GM23338 (cell line): ENCODE data around the gene LHB. TPM values are rescaled to one million over a fixed set of nuclear protein-coding genes. Genes with fewer than 3 reads are reported as not detected.
A peak's percentile ranks its signal among the peaks of the same experiment; 100 is the strongest.

Experiments
- ATAC-seq: fragments of 200-7000 bp; cut with Tn5 transposase; 3 replicates; pipeline ENCODE4 v1.9.1; 2020
- DNase-seq: peaks from one replicate; pipeline ENCODE4 v3.0.0-alpha.2; 2015; ENCODE audit warnings: low spot score
- H2AFZ ChIP-seq: fragments of 200-600 bp; sonication (generic); 2 replicates; pipeline ENCODE4 v1.8.0; 2016; ENCODE audit warnings: antibody characterized with exemption, mild to moderate bottlenecking, moderate library complexity
- H3F3A ChIP-seq: fragments of 200-600 bp; sonication (generic); replicated peaks from 2 replicates; pipeline ENCODE4 v1.8.0; 2017; ENCODE audit warnings: antibody characterized with exemption, mixed run types, low read depth
- H3K27ac ChIP-seq: fragments of 200-600 bp; sonication (generic); 2 replicates; pipeline ENCODE4 v1.6.1; 2016; ENCODE audit warnings: low read depth
- H3K27me3 ChIP-seq: fragments of 200-600 bp; sonication (generic); 2 replicates; pipeline ENCODE4 v1.8.0; 2016; ENCODE audit warnings: mild to moderate bottlenecking, mixed run types, moderate library complexity; ENCODE audit not compliant: insufficient read depth
- H3K36me3 ChIP-seq: fragments of 200-600 bp; sonication (generic); 2 replicates; pipeline ENCODE4 v1.8.0; 2016; ENCODE audit warnings: mild to moderate bottlenecking; ENCODE audit not compliant: insufficient read depth
- H3K4me1 ChIP-seq: fragments of 200-600 bp; sonication (generic); 2 replicates; pipeline ENCODE4 v1.8.0; 2016; ENCODE audit warnings: mild to moderate bottlenecking, moderate library complexity; ENCODE audit not compliant: insufficient read depth
- H3K4me2 ChIP-seq: fragments of 200-600 bp; sonication (generic); 2 replicates; pipeline ENCODE4 v1.7.1; 2017; ENCODE audit warnings: mixed run types
- H3K4me3 ChIP-seq: fragments of 200-600 bp; sonication (generic); 2 replicates; pipeline ENCODE4 v1.6.1; 2016; ENCODE audit warnings: mixed run types
- H3K79me2 ChIP-seq: fragments of 200-600 bp; sonication (generic); replicated peaks from 2 replicates; pipeline ENCODE4 v1.8.0; 2017; ENCODE audit warnings: mild to moderate bottlenecking; ENCODE audit not compliant: insufficient read depth
- H3K9me2 ChIP-seq: fragments of 200-600 bp; sonication (generic); 2 replicates; pipeline ENCODE4 v1.8.0; 2017; ENCODE audit not compliant: insufficient read depth
- H4K20me1 ChIP-seq: fragments of 200-600 bp; sonication (generic); replicated peaks from 2 replicates; pipeline ENCODE4 v1.8.0; 2017; ENCODE audit warnings: mild to moderate bottlenecking; ENCODE audit not compliant: insufficient read depth
- H3K27ac Mint-ChIP-seq: 2 replicates; pipeline ENCODE4 v1.8.0; 2020; ENCODE audit warnings: inconsistent platforms, mild to moderate bottlenecking, moderate library complexity, mixed read lengths
- H3K27me3 Mint-ChIP-seq: 3 replicates; pipeline ENCODE4 v1.8.0; 2022; ENCODE audit warnings: low read depth, mild to moderate bottlenecking, moderate library complexity, mixed read lengths, inconsistent platforms; ENCODE audit not compliant: insufficient read depth, poor library complexity
- H3K36me3 Mint-ChIP-seq: 3 replicates; pipeline ENCODE4 v1.8.0; 2021; ENCODE audit warnings: low read depth, mild to moderate bottlenecking, inconsistent platforms, moderate library complexity, mixed read lengths
- H3K4me1 Mint-ChIP-seq: 3 replicates; pipeline ENCODE4 v1.8.0; 2020; ENCODE audit warnings: mild to moderate bottlenecking, inconsistent platforms, mixed read lengths
- H3K4me3 Mint-ChIP-seq: 3 replicates; pipeline ENCODE4 v1.8.0; 2021; ENCODE audit warnings: moderate library complexity, mild to moderate bottlenecking, inconsistent platforms, mixed read lengths
- H3K9me3 Mint-ChIP-seq: 3 replicates; pipeline ENCODE4 v1.8.0; 2020; ENCODE audit warnings: moderate library complexity, mild to moderate bottlenecking, inconsistent platforms, mixed read lengths
- CREB1 ChIP-seq: fragments of 250-450 bp; sonication (Bioruptor Pico); IDR thresholded peaks from 2 replicates; pipeline ENCODE4 v1.5.0; 2020; ENCODE audit warnings: low read depth, mild to moderate bottlenecking, moderate library complexity
- CTCF ChIP-seq, 2 experiments: fragments of 200-600 bp in 1 of 2; sonication (generic) in 1 of 2; conservative IDR thresholded peaks; 2 replicates each; pipeline versions ENCODE4 v1.5.1 to v1.6.1; 2016 to 2017; ENCODE audit warnings: antibody characterized with exemption in 2 of 2, low read depth in 2 of 2, mild to moderate bottlenecking in 2 of 2, moderate library complexity in 1 of 2
- ETS1 ChIP-seq: IDR thresholded peaks from 2 replicates; pipeline ENCODE4 v1.6.1; 2016; ENCODE audit warnings: antibody characterized with exemption
- EZH2 ChIP-seq: fragments of 200-600 bp; sonication (generic); IDR thresholded peaks from one replicate; pipeline ENCODE4 v1.8.0; 2017; ENCODE audit warnings: antibody characterized with exemption, mild to moderate bottlenecking, low read depth; ENCODE audit not compliant: unreplicated experiment
- EZH2phosphoT487 ChIP-seq: fragments of 200-600 bp; sonication (generic); IDR thresholded peaks from one replicate; pipeline ENCODE4 v1.8.1; 2018; ENCODE audit warnings: antibody characterized with exemption; ENCODE audit not compliant: unreplicated experiment
- JUNB ChIP-seq: IDR thresholded peaks from one replicate; pipeline ENCODE4 v1.6.1; 2016; ENCODE audit warnings: antibody characterized with exemption; ENCODE audit not compliant: unreplicated experiment
- NANOG ChIP-seq: IDR thresholded peaks from 2 replicates; pipeline ENCODE4 v1.6.1; 2016; ENCODE audit warnings: antibody characterized with exemption, borderline replicate concordance
- POLR2AphosphoS5 ChIP-seq: IDR thresholded peaks from 2 replicates; pipeline ENCODE4 v1.6.1; 2016; ENCODE audit warnings: antibody characterized with exemption, low read depth
- REST ChIP-seq: IDR thresholded peaks from one replicate; pipeline ENCODE4 v1.6.1; 2018; ENCODE audit warnings: antibody characterized with exemption; ENCODE audit not compliant: unreplicated experiment
- STAT1 ChIP-seq: IDR thresholded peaks from one replicate; pipeline ENCODE4 v1.6.1; 2016; ENCODE audit warnings: antibody characterized with exemption; ENCODE audit not compliant: unreplicated experiment
- ZNF114 ChIP-seq: fragments of 250-450 bp; sonication (Bioruptor Pico); IDR thresholded peaks from 2 replicates; pipeline ENCODE4 v1.5.0; 2020; ENCODE audit warnings: mild to moderate bottlenecking, moderate library complexity
- ZNF331 ChIP-seq: fragments of 250-450 bp; sonication (Bioruptor Pico); IDR thresholded peaks from 2 replicates; pipeline ENCODE4 v1.5.0; 2020; ENCODE audit warnings: low read depth, mild to moderate bottlenecking, moderate library complexity
- ZNF462 ChIP-seq: fragments of 250-450 bp; sonication (Bioruptor Pico); IDR thresholded peaks from 2 replicates; pipeline ENCODE4 v1.5.0; 2020; ENCODE audit warnings: mild to moderate bottlenecking, moderate library complexity
- polyA plus RNA-seq: library from polyadenylated mRNA; unstranded; fragments of >200 nt; fragmentation: Nextera tagmentation; extraction: Ambion mirVana; gene quantifications from 2 replicates; pipeline ENCODE4 v1.2.1, GENCODE V29; 2016
- total RNA-seq: library from RNA; depleted of rRNA; stranded (reverse); fragments of >200 nt; shearing (Covaris generic); gene quantifications from 2 replicates; pipeline ENCODE4 v1.2.3, GENCODE V29; 2014

The LHB gene
- total and polyA plus RNA-seq, 2 experiments from 2014 or later: 0.76 TPM; not detected in 1

GRCh38 chr19:48968813-48969218 lies 48.1 kb downstream of the LHB start:
- no peaks in the 10 kb centered on the region for H3K9me2 ChIP-seq
- no peak overlapping the region for H3K4me2 ChIP-seq
- no peak for ATAC-seq
- TF ChIP-seq NANOG (no peak), CREB1 (CRISPR knock-in tag) (no peak), ETS1 (no peak), ZNF462 (CRISPR knock-in tag) (no peak), ZNF331 (no peak), CTCF (conservative IDR thresholded peaks at IDR 0.05; ENCODE audit: low read depth in 2 of 2) (no peak), REST (no peak), JUNB (no peak), EZH2 (no peak), POLR2AphosphoS5 (no peak), STAT1 (no peak), EZH2phosphoT487 (no peak), ZNF114 (CRISPR knock-in tag) (no peak)
- peaks cover 24% of the 10 kb centered on the region for H3K79me2 ChIP-seq
- H3K9me3 Mint-ChIP-seq: peaks cover 13% of the 10 kb centered on the region
- peaks cover 27% of the 10 kb centered on the region for H3K4me1 Mint-ChIP-seq
- H3K4me3 Mint-ChIP-seq: no peak overlapping the region
- H3K4me3 ChIP-seq: no peak overlapping the region
- H3K27me3 ChIP-seq: no peaks in the 10 kb centered on the region
- H4K20me1 ChIP-seq: peaks cover 11% of the 10 kb centered on the region
- H3K27me3 Mint-ChIP-seq: peaks cover 45% of the 10 kb centered on the region
- DNase-seq: no peak
- H3K27ac ChIP-seq: no peak overlapping the region
- H3K36me3 Mint-ChIP-seq: peaks cover 55% of the 10 kb centered on the region
- H3K27ac Mint-ChIP-seq: 0 out of 2 replicates have a peak overlapping the region, but pooled peaks have one; percentile 72
- H3K36me3 ChIP-seq: peaks cover 13% of the 10 kb centered on the region
- peaks cover 11% of the 10 kb centered on the region for H3K4me1 ChIP-seq
- H3F3A ChIP-seq: peaks cover 44% of the 10 kb centered on the region
- H2AFZ ChIP-seq: no peak overlapping the region
